ENCODE data around the gene IGFBPL1.
"Not testable (repeated sequence)": the region's sequence is repeated elsewhere in the genome, so short reads cannot be mapped to it uniquely, and the experiment has no call there.

The IGFBPL1 gene, protein sequence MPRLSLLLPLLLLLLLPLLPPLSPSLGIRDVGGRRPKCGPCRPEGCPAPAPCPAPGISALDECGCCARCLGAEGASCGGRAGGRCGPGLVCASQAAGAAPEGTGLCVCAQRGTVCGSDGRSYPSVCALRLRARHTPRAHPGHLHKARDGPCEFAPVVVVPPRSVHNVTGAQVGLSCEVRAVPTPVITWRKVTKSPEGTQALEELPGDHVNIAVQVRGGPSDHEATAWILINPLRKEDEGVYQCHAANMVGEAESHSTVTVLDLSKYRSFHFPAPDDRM

DNA sequence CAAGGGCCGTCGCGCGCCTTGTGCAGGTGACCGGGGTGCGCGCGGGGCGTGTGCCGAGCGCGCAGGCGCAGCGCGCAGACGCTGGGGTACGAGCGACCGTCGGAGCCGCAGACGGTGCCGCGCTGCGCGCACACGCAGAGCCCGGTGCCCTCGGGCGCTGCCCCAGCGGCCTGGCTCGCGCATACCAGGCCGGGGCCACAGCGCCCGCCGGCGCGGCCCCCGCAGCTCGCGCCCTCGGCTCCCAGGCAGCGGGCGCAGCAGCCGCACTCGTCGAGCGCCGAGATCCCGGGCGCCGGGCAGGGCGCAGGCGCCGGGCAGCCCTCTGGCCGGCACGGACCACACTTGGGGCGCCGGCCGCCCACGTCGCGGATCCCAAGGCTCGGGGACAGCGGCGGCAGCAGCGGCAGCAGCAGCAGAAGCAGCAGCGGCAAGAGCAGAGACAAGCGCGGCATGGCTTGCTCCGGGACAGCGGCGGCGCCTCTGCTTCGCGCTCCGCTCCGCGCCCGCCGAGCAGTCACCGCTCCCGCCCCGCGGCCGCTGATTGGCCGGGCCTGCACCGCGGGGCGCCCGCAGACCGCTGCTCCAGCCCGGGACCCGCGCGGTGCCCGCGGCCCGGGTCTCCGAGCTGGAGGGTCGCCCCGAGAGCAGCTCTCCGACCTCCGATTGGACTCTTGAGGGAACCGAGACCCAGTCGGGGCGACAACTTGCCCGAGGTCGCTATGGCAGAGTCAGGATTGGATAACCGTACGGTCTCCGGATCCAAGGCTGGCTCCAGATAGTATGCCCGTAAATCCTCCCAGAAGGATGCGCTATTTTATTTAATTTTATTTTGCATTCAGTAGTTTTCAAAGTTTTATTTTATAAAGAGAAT is at the start of gene IGFBPL1:
IGFBPL1 (minus strand) TSS at position 482 of the 871 bp plus-strand sequence; CDS start at position 452, 30 bp downstream.
- DNase-seq (ENCODE audit: low read depth): no peak
- H3K4me3 ChIP-seq (replicated peaks; ENCODE audit: low read depth, low read length): no peak within 1 kb of the TSS
- TF ChIP-seq, protein P1, sequence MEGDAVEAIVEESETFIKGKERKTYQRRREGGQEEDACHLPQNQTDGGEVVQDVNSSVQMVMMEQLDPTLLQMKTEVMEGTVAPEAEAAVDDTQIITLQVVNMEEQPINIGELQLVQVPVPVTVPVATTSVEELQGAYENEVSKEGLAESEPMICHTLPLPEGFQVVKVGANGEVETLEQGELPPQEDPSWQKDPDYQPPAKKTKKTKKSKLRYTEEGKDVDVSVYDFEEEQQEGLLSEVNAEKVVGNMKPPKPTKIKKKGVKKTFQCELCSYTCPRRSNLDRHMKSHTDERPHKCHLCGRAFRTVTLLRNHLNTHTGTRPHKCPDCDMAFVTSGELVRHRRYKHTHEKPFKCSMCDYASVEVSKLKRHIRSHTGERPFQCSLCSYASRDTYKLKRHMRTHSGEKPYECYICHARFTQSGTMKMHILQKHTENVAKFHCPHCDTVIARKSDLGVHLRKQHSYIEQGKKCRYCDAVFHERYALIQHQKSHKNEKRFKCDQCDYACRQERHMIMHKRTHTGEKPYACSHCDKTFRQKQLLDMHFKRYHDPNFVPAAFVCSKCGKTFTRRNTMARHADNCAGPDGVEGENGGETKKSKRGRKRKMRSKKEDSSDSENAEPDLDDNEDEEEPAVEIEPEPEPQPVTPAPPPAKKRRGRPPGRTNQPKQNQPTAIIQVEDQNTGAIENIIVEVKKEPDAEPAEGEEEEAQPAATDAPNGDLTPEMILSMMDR (IDR thresholded peaks at IDR 0.05; ENCODE audit: low read length, missing control alignments): no peak

DNA sequence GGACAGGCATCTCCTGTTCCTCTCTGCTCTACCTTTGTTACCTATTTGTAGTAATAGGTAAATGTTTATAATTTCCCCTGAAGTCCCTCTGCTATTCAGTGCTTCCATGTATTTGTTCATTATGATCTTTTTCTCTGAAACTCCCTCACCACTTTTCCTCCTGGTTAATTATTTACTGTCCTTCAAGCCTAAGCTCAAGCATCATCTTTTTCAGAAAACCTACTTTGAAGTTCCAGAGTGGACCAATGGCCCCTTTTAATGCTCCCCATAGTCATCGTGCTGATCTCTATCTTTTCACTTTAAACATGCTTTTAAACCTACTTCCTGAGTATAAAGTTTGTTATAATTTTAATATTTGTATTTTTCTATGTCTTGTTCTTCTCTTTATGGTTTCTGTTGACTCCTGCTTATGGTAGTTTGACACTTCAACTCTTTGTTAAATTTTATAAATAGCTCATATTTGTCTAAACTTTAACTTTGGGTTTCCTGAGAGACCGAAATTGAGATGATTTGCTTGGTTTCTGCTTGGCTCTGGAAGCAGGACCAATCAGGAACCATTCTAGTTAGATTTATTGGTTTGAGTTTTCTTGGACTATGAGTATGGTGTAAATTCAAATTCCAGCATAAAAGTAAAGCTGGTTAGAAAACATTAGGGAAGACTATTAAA is 48.5 kb upstream of the IGFBPL1 start:
- DNase-seq (ENCODE audit: low read depth); H3K4me3 ChIP-seq (replicated peaks; ENCODE audit: low read depth, low read length): not testable (repeated sequence)

DNA sequence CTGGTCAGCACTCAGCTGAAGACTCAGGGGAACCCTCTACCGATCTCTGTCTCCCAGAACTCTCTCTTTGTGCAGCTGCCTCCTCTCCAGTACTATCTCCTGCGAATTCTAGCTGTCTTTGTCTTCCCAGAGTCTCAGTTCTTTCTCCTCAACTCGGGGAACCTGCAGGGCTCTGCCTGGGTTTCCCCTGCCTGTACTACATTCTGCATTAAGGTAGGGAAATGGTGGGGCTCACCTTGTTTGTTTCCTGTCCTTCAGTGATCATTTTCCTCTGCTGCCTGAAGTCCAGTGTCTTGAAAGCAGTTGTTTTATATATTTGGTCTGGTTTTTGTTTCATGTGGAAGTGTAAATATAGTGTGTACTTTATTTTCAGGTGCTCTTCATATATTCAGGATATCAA is 43.1 kb upstream of the IGFBPL1 start:
- TF ChIP-seq, protein P1 (IDR thresholded peaks at IDR 0.05; ENCODE audit: low read length, missing control alignments): no peak
- no peak overlapping the region for H3K4me3 ChIP-seq (replicated peaks; ENCODE audit: low read depth, low read length)
- DNase-seq (ENCODE audit: low read depth): no peak

DNA sequence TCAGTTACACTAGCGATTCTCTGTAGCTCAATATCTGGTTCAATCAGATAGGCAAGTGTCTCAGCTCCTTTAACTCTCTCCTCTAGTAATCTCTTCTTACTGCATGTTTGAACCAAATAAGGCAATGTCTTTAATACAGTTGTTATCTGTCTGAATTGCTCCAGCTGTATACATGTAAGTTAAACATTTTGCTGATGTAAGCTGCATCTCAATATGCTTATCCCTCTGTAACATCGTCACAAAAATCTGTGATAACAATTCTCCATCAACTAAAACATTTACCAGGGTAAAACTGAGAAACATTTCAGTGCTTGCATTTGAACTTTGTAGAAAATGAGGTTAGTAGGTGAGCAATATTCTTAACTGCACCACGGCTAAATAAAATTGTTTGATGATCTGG is 29.6 kb upstream of the IGFBPL1 start:
- no peak overlapping the region for H3K4me3 ChIP-seq (replicated peaks; ENCODE audit: low read depth, low read length)
- TF ChIP-seq, protein P1 (IDR thresholded peaks at IDR 0.05; ENCODE audit: low read length, missing control alignments): no peak
- DNase-seq (ENCODE audit: low read depth): no peak

DNA sequence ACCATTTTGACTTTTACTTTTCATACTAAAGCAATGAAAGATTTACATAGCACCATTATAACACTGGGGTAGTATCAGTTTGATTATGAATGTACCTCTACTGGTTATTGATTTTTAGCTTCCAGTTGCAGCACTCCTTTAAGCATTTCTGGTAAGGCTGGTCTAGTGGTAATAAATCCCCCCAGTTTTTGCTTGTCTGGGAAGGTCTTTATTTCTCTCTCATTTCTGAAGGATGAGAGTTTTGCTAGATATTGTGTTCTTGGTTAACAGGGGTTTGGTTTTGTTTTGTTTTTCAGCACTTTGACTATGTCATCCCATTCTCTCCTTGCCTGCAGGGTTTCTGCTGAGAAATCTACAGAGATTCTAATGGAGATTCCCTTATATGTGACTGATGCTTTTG is 26.9 kb upstream of the IGFBPL1 start:
- TF ChIP-seq, protein P1 (IDR thresholded peaks at IDR 0.05; ENCODE audit: low read length, missing control alignments): no peak
- no peak overlapping the region for H3K4me3 ChIP-seq (replicated peaks; ENCODE audit: low read depth, low read length)
- DNase-seq (ENCODE audit: low read depth): no peak

DNA sequence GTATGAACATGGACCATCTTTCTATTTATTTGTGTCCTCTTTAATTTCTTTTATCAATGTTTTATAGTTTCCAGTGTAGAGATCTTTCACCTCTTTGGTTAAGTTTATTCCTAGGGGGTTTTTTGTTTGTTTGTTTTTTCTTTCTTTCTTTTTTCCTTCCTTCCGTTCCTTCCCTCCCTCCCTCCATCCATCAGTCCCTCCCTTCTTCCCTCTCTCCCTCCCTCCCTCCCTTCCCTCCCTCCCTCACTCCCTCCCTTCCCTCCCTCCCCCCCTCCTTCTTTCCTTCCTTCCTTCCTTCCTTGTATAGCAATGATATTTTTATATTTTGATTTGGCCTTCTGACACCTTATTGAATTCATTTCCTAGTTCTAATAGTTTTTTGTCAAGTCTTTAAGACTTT is 23.4 kb upstream of the IGFBPL1 start:
- H3K4me3 ChIP-seq (replicated peaks; ENCODE audit: low read depth, low read length): no peak overlapping the region
- DNase-seq (ENCODE audit: low read depth): no peak
- TF ChIP-seq, protein P1 (IDR thresholded peaks at IDR 0.05; ENCODE audit: low read length, missing control alignments): no peak

Data from fibroblast of pulmonary artery (primary cell).